SK-N-MC (cell line): ENCODE results near the gene NCKAP5.

Source experiments
- DNase-seq: peaks from one replicate; pipeline ENCODE4 v3.0.0-alpha.2; 2011; ENCODE audit warnings: low read depth, low spot score
- H3K27ac ChIP-seq: fragments of 200-600 bp; sonication (generic); 2 replicates; pipeline ENCODE4 v1.5.1; 2016; ENCODE audit warnings: mixed run types
- H3K36me3 ChIP-seq: fragments of 200-600 bp; sonication (generic); 2 replicates; pipeline ENCODE4 v1.6.1; 2017; ENCODE audit warnings: antibody characterized with exemption, low read length, mixed read lengths; ENCODE audit not compliant: insufficient read depth
- H3K4me3 ChIP-seq: fragments of 200-600 bp; sonication (generic); 2 replicates; pipeline ENCODE4 v1.5.1; 2016
- H3K9ac ChIP-seq: fragments of 200-600 bp; sonication (generic); 2 replicates; pipeline ENCODE4 v1.8.0; 2017; ENCODE audit warnings: mixed run types, mixed read lengths; ENCODE audit not compliant: insufficient read length
- H3K9me3 ChIP-seq: fragments of 200-600 bp; sonication (generic); 2 replicates; pipeline ENCODE4 v1.6.1; 2017; ENCODE audit warnings: low read depth, mild to moderate bottlenecking, antibody characterized with exemption, low read length, moderate library complexity, mixed read lengths
- EZH2 ChIP-seq: fragments of 200-600 bp; sonication (generic); IDR thresholded peaks from one replicate; pipeline ENCODE4 v1.6.1; 2017; ENCODE audit warnings: antibody characterized with exemption
- FOXP2 ChIP-seq: optimal IDR thresholded peaks from 2 replicates; pipeline ENCODE3; 2011; ENCODE audit warnings: mild to moderate bottlenecking, moderate library complexity; ENCODE audit not compliant: insufficient read depth; ENCODE audit errors: extremely low read length, control extremely low read depth
- POLR2AphosphoS5 ChIP-seq: IDR thresholded peaks from 2 replicates; pipeline ENCODE4 v1.6.1; 2012; ENCODE audit warnings: mild to moderate bottlenecking, low read depth, low read length, borderline replicate concordance

NCKAP5 gene

DNA sequence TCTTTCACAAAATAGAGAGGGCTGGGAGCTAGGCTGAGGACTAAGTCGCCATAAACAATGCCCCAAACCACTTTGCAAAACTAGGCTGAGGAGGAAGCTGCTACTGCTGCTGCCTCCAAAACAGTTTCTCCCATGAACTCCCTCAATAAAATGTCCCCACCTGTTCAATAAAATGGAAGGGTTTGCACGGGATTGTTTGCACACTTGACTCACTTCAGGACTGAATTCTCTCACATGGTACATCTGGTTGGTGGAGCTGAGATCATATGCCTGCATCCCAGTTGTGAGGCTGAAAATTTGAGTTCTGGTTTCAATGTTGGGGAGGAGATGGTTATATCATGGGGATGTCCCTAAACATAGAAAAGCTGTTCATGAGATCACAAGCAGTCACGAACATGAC, 26.5 kb downstream of the NCKAP5 start:
- H3K27ac ChIP-seq, result no peak overlapping the region
- no peaks in the 10 kb centered on the region; the same call in 1 of the 2 replicates for H3K36me3 ChIP-seq
- no peak for TF ChIP-seq EZH2
- TF ChIP-seq POLR2AphosphoS5, result no peak
- no peak for TF ChIP-seq FOXP2
- no peak for DNase-seq
- no peak overlapping the region for H3K4me3 ChIP-seq
- H3K9me3 ChIP-seq, result peaks cover 7% of the 10 kb centered on the region; the same call in 1 of the 2 replicates
- no peak overlapping the region for H3K9ac ChIP-seq

DNA sequence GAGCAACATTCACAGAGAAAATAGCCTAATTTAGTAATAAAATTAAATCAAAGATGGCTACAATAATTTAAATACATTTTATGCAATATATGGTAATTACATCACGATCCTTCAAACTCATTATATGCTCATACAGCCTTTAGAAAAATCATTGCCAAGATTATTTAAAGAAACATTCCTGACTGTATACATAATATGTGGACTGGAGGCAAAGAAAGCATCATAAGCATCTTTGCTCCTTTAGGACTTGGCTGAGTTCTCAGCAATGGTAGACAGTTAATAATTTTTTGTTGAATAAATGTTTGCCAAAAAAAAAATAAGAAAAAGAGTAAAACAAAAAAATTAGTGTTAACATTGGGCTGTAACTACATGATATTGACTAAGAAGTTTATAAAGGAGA, 26.9 kb downstream of the NCKAP5 start:
- TF ChIP-seq EZH2, result no peak
- no peak for TF ChIP-seq FOXP2
- H3K36me3 ChIP-seq, result no peaks in the 10 kb centered on the region; the same call in 1 of the 2 replicates
- no peak overlapping the region for H3K27ac ChIP-seq
- no peak for DNase-seq
- peaks cover 11% of the 10 kb centered on the region; the same call in 1 of the 2 replicates for H3K9me3 ChIP-seq
- H3K4me3 ChIP-seq, result no peak overlapping the region
- no peak overlapping the region for H3K9ac ChIP-seq

- no peak for DNase-seq
- no peak for TF ChIP-seq FOXP2
- no peak for TF ChIP-seq EZH2
- TF ChIP-seq POLR2AphosphoS5, result no peak
- no peak overlapping the region for H3K4me3 ChIP-seq
- peaks cover 12% of the 10 kb centered on the region; the same call in 1 of the 2 replicates for H3K9me3 ChIP-seq
- H3K36me3 ChIP-seq, result no peaks in the 10 kb centered on the region; the same call in 1 of the 2 replicates
- H3K9ac ChIP-seq, result peak overlapping the region; percentile 37
- peak overlapping the region; percentile 87 for H3K27ac ChIP-seq
These were observed 35.3 kb downstream of the NCKAP5 start for GRCh38 chr2:133532919-133533318.

- no peak for DNase-seq
- Histone ChIP-seq H3K4me3 (peak overlapping the region; percentile 14; the same call in 1 of the 2 replicates), H3K36me3 (no peaks in the 10 kb centered on the region; the same call in 1 of the 2 replicates), H3K9ac (peak overlapping the region; percentile 37), H3K9me3 (peaks cover 1% of the 10 kb centered on the region; the same call in 1 of the 2 replicates), H3K27ac (peak overlapping the region; percentile 87)
- TF ChIP-seq FOXP2 (no peak), POLR2AphosphoS5 (no peak), EZH2 (no peak)
These were observed 36.9 kb downstream of the NCKAP5 start for GRCh38 chr2:133531382-133531781.

DNA sequence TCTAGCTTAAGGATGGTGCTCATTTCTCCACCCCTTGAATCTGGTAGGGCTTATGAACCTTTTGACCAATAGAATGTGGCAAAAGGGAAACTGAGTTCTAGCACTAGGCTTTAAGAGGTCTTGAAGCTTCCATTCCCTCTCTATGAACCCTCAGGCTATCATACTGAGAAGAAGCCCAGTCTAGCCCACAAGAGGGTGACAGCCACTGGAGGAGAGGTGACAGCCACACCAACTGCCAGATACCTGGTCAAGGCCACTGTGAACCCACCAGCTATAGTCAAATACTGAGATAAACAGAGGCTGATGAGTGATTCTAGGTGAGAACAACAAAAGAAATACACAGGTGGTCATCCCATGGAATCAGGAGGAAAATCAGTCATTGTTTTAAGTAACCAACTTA, 37.6 kb downstream of the NCKAP5 start:
- no peaks in the 10 kb centered on the region for H3K36me3 ChIP-seq
- DNase-seq, result no peak
- H3K9ac ChIP-seq, result no peak overlapping the region
- TF ChIP-seq POLR2AphosphoS5, result no peak
- no peak for TF ChIP-seq FOXP2
- no peak for TF ChIP-seq EZH2
- H3K4me3 ChIP-seq, result no peak overlapping the region
- no peak overlapping the region for H3K27ac ChIP-seq
- H3K9me3 ChIP-seq, result no peaks in the 10 kb centered on the region

DNA sequence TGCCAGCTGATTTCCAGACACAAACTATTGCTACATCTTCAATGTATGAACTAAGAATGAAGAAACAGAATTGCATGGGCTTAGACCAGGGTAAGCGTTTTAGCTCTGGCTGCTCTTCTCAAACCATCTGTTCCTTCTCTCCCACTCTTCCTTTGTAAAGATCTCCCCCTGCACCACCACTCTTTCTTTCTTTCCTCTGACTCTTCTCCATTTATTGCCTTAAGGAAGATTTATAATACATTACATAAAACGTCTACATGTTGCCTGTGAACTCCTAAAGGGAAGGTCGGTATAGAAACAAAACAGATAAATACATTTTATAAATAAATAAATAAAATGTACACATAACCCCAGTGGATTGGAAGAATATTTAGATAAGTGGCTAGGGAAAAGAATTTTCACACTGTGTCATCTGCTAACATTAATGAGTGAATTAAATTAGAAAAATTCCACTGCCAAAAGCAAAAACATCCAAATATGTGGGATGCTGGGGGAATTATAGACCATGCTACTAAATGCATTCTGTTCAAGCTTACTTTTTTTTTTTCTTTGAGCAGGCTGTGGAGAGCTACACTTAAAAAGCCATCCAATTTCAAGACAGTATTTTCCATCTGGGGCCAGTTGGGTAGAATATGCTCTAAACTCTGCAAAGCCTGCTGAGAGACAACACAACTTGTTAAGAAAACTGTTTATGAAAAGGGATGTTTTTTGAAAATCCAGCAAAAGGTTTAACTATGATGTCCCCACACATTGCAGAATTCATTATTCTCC, 41.5 kb downstream of the NCKAP5 start:
- H3K9me3 ChIP-seq, result no peaks in the 10 kb centered on the region
- TF ChIP-seq EZH2 (no peak), POLR2AphosphoS5 (peak; percentile 75; the same call in 1 of the 2 replicates)
- peak overlapping the region; percentile 99 for H3K27ac ChIP-seq
- H3K36me3 ChIP-seq, result no peaks in the 10 kb centered on the region
- DNase-seq, result peak; percentile 95
- H3K9ac ChIP-seq, result peak overlapping the region; percentile 68
- peak overlapping the region; percentile 54 for H3K4me3 ChIP-seq

GRCh38 chr2:133525613-133526529, 42.4 kb downstream of the NCKAP5 start:
- TF ChIP-seq EZH2 (no peak), POLR2AphosphoS5 (no peak; the same call in 1 of the 2 replicates), FOXP2 (no peak)
- H3K9ac ChIP-seq, result peak overlapping the region; percentile 84

DNA sequence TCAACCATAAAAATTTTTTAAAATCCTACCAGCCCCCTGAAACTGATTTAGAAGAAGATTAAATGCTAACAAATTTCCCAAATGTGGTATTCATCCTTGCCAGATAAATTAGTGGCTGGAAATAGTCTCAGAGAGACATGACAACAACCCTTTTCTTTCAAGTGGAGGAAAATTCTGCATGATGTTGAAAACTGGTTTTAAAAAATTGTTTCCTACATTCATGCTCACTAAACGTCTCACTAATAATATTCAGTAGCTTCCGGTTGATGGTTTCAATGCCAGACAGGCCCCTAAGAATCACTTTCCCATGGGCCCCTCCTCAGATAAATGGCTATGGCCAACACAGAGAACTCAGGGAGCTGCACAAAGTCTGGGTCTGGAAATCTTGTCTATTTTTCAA, 43.2 kb downstream of the NCKAP5 start:
- peak; percentile 94 for DNase-seq

More at GRCh38 chr2:133525613-133526529, 42.4 kb downstream of the NCKAP5 start:
- H3K9me3 ChIP-seq, result no peaks in the 10 kb centered on the region
- H3K27ac ChIP-seq, result peak overlapping the region; percentile 99
- peak; percentile 92 for DNase-seq
- H3K36me3 ChIP-seq, result no peaks in the 10 kb centered on the region
- peak overlapping the region; percentile 60 for H3K4me3 ChIP-seq

More for the DNA sequence above, 43.2 kb downstream of the NCKAP5 start:
- Histone ChIP-seq H3K27ac (peak overlapping the region; percentile 99), H3K4me3 (peak overlapping the region; percentile 60), H3K9me3 (no peaks in the 10 kb centered on the region), H3K36me3 (no peaks in the 10 kb centered on the region), H3K9ac (peak overlapping the region; percentile 84)
- TF ChIP-seq POLR2AphosphoS5 (peak; percentile 23; the same call in 1 of the 2 replicates), EZH2 (no peak)
